LNCAP (cell line): ENCODE results near the gene ATXN7L1.

Source experiments
- TF ChIP-seq, protein P1 (sequence below): fragments of 450-650 bp; IDR thresholded peaks from 2 replicates; pipeline ENCODE4 v1.5.1; 2017; ENCODE audit warnings: mild to moderate bottlenecking

The ATXN7L1 gene

GRCh38 chr7:105678811-105679495 lies 197.4 kb downstream of the ATXN7L1 start:
- TF ChIP-seq, protein P1, sequence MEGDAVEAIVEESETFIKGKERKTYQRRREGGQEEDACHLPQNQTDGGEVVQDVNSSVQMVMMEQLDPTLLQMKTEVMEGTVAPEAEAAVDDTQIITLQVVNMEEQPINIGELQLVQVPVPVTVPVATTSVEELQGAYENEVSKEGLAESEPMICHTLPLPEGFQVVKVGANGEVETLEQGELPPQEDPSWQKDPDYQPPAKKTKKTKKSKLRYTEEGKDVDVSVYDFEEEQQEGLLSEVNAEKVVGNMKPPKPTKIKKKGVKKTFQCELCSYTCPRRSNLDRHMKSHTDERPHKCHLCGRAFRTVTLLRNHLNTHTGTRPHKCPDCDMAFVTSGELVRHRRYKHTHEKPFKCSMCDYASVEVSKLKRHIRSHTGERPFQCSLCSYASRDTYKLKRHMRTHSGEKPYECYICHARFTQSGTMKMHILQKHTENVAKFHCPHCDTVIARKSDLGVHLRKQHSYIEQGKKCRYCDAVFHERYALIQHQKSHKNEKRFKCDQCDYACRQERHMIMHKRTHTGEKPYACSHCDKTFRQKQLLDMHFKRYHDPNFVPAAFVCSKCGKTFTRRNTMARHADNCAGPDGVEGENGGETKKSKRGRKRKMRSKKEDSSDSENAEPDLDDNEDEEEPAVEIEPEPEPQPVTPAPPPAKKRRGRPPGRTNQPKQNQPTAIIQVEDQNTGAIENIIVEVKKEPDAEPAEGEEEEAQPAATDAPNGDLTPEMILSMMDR, result no peak

DNA sequence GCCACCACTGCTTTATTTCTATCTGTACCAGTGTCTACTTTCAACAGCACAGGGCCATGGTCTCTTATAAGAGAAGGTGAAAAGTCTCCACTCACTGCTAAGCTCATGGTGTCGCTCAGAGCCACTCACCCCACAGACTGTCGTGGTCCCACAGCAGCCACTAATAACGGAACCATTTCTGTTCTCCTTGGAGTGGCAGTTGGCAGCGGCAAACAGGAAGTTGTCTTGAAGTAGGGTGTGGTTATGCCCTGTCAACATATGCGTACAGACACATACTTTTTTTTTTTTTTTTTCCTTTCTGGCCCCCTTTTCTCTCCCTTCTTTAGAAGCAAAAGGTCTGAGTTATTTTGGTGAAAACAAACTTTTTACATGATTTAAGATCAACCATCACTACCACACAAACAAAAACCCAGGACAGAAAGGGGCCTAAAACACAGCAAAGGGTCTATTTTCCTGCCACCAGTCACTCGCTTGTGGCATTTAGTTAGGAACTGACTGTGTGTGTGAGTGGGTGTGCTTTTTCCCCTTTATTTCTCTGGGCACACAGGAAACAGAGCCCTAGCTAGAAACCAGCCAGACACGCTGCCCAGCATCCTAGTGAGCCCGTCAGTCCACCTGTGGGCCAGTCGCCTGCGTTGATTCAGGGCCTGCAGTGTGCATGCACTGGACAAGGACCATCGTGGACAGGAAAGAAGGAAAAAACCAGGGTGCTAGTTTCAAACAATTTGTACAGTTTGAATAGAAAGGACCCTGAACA lies 198.4 kb downstream of the ATXN7L1 start:
- TF ChIP-seq, protein P1, result no peak

DNA sequence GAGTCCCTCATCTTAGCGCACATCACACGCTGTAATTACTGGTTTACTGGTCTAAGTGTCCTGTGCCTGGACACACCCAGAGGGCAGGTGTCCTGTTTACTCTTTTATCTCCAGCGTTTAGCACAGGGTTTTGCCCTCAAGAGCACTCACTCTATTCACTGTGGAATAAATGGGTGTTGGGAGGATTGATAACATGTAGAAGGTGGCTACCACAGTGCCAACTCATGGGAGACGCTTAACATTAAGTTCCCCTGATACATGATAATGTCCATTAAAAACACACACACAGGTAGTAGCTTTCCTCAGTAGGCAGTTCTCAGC lies 199.0 kb downstream of the ATXN7L1 start:
- TF ChIP-seq, protein P1, result no peak

DNA sequence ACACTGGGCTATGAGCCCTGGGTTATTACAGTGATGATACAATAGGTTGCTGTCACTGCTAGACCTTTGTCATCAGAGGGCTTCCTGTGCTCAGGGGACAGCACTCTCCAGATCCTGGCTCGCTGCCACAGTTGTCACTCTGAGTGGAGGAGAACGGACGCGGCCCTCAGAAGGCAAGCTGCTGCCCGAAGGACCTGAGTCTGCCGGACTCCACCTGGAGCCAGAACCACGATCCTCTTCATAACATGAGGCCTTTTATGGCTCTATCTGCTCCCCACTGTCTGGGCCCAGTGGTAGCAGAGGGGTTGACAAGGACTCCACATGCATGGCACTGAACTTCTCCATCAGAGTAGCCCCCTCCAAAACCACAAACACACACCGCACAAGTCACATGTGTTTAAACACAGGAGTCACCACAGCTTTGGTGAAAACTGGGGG lies 200.4 kb downstream of the ATXN7L1 start:
- TF ChIP-seq, protein P1, result no peak

GRCh38 chr7:105674200-105674920 lies 202.0 kb downstream of the ATXN7L1 start:
- TF ChIP-seq, protein P1, result no peak

DNA sequence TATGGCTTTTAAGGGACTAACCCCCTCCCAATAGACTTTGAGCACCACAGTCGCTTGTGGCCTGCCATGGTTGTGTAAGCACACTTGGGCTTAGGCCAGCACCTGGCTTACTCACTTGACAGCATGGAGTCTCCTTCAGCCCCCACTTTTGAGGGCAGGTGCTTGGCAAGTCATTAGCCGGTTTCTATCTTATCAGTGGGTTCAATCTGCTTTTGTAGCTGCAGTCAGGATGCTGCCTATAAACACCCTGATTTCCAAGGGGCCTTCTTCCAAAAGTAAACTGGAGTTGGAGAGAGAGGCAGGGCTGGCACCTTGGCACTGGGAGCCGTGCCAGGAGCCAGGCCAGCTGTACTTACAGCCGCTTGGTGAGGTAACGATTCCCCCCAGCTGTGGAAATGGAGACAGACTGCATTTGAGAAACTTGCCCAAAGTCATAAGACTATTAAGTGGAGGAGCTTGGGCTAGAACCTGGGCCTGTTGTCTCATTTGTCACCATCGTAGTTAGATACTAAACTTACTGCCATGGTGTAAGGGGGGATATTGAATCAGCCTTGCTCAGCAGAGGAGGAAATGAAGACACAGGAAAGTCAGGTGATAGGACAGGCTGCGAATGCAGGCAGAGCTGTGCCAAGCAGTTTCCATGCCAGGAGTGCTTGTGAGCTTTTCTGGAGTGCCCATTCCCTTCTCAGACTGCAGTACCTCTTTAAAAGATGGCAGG lies 202.9 kb downstream of the ATXN7L1 start:
- TF ChIP-seq, protein P1, result no peak

DNA sequence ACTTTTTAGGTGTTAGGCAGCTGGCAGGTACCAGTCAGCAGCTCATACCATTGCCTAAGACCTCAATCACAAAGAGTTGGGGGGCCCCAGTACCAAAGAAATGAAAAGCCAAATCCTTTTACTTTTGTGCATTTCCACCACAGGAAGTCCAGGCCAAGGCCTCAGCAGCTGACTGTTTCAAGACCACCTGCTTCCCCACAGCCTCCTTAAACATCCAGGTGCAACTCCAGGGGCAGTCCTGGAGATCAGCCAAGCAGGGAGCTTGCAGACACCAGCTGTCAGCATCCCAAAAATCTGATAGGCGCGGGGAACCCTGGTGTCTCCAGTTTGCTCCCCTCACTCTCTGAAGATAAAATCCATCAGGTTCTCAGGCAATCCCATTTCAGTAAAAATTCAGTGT lies 203.6 kb downstream of the ATXN7L1 start:
- TF ChIP-seq, protein P1, result no peak
